GM15510 (cell line): ENCODE measurements around the gene GNAZ.

Source experiments
- POLR2A ChIP-seq: IDR thresholded peaks from 3 replicates; pipeline ENCODE4 v1.6.1; 2011; ENCODE audit warnings: borderline replicate concordance; ENCODE audit not compliant: insufficient read length; ENCODE audit errors: extremely low read depth

Gene GNAZ

GRCh38 chr22:23128269-23129108, 58.2 kb downstream of the GNAZ start:
- no peak for TF ChIP-seq POLR2A

DNA sequence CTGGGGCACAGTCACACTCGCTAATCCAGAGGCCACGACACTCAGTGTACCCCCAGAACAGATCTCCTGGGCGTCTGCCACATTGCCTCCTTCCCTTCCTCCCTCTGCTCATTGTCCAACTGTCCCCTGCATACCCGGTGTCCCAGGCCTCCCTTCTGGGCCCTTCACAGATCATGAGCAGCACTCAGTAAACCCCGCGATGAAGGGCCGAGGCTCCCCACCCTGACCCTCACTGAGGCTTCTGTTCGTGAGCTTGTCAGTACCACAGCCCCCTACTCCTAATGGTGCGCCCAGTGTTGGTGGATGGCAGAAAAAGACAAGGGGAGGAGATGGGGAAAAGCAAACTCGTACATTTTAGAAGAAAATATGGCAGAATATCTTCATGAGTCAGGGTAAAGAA, 58.8 kb downstream of the GNAZ start:
- no peak for TF ChIP-seq POLR2A

GRCh38 chr22:23130697-23131096, 60.4 kb downstream of the GNAZ start:
- no peak for TF ChIP-seq POLR2A

DNA sequence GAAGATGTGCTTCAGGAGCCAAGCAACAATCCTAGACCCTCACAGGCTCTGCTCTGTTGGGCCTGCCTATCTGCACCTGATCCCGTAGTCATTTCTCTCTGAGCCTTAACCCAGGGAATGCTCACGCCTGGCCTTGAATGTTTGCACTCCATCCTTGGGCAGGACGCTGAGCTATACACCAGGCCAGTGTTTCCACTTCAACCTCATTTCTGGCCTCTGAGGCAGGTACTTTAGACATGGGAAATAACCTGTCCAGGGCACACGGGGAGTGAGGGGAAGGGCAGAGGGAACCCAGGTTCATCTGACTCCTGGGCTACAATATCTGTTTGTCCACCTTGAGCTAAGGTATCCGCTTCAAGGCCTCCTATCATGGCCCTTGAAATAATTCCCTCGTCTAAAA, 61.6 kb downstream of the GNAZ start:
- TF ChIP-seq POLR2A, result no peak

DNA sequence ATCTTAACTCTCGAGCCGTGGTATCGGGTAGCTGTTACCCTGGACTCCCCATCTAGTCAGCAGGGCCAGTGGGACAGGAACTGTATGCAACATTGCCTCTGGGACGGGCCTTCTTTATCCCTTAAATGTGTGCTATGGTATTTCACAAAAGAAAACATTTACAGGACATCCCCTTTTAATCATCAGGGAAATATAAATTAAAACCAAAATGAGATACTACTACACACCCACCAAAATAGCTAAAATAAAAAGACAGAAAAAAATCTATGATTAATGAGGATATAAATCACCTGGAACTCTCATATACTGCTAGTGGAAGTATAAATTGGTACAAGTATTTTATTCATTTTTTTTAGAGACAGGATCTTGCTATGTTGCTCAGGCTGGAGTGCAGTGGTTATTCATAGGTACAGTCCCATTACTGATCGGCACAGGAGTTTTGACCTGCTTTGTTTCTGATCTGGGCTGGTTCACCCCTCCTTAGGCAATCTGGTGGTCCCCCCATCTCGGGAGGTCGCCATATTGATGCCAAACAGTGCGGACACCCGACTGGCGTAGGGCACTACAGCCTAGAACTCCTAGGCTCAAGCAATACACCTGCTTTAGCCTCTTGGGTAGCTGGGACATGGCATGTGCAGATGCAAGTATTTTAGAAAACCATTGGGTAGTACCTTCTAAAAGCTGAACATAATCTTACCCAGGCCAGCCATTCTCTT, 62.2 kb downstream of the GNAZ start:
- no peak for TF ChIP-seq POLR2A

- TF ChIP-seq POLR2A, result no peak
Observed at GRCh38 chr22:23133922-23134321, 63.6 kb downstream of the GNAZ start.

GRCh38 chr22:23137468-23137867, 67.1 kb downstream of the GNAZ start:
- TF ChIP-seq POLR2A, result no peak

DNA sequence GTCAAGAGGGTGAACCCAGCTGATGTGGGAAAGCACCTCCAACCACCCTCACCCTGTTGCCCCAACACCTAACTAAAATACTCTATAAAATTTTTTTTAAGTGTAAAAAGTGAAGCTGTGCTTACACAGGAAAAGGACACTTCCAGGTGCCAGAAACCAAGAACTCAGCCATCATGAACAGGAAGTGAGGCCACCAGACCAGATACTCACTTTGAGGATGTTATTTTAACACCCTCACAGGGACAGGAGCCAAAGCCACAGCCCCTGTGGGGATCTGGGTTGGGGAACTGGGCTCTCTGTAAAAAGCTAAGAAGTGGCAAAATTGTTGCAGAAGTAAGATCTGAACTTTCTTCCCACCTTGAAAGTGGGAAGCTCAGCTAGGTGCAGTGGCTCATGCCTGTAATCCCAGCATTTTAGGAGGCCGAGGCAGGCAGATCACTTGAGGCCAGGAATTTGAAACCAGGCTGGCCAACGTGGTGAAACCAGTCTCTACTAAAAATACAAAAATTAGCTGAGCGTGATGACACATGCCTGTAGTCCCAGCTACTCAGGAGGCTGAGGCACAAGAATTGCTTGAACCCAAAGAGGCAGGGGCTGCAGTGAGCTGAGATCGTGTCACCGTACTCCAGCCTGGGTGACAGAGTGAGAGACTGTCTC, 67.7 kb downstream of the GNAZ start:
- no peak for TF ChIP-seq POLR2A

DNA sequence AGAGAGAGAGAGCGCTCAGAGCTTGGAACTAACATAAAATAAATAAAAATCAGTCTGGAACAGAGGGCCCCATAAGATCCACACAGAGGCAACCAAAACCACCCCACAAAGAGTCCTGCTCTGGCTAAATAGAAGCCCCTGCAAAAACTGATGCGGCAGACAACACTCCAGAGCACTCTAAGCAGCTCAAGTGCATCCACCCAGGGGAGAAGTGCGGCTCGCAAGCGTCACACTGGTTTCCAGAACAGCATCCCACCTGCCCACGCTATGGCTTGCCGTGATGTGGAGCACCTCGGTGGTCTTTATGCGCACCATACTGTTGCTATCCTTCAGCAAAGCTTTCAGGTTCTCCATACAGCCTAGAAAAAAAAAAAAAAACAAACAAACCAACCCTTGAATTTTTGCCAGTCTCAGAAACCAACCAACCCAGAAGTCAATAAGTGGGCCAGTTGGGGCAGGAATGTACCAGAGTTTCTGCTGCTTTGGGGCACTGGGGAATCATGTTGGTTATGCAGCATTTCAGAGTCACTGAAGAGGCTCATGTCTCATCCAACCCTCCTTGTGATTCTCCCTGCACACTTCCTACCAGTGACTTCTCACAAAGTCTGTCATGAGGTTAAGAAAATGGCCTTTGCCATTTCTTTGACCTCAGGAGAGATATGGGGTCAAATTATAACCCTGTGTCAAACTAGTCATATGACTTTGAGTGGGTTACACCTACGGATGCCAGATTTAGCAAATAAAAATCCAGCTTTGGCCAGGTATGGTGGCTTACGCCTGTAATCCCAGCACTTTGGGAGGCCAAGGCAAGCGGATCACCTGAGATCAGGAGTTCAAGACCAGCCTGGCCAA, 68.5 kb downstream of the GNAZ start:
- no peak for TF ChIP-seq POLR2A

GRCh38 chr22:23140385-23140784, 70.1 kb downstream of the GNAZ start:
- no peak for TF ChIP-seq POLR2A

- no peak for TF ChIP-seq POLR2A
Observed at GRCh38 chr22:23142546-23143105, 72.3 kb downstream of the GNAZ start.

DNA sequence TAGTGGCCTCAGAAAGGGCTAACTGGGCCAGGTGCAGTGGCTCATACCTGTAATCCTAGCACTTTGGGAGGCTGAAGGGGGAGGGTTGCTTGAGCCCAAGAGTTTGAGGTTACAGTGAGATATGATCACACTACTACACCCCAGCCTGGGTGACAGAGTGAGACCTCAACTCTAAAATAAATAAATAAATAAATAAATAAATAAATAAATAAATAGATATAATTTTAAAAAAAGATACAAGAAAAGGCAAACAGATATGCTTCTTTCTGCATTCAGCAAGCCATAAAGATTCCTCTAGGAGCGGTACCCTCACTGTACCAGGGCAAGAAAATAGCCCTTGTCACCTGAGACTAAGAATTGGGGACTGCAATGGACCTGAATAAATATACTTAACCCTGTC, 72.8 kb downstream of the GNAZ start:
- TF ChIP-seq POLR2A, result no peak

GRCh38 chr22:23144432-23144831, 74.1 kb downstream of the GNAZ start:
- TF ChIP-seq POLR2A, result no peak
